ENCODE results near the gene COL9A3. TPM values are rescaled to one million over a fixed set of nuclear protein-coding genes. Genes with fewer than 3 reads are reported as not detected.
A peak's percentile ranks its signal among the peaks of the same experiment; 100 is the strongest.

COL9A3 gene
- total RNA-seq, 1 donor from 2014 or later, result 8.9 TPM

GRCh38 chr20:62823688-62824475 is 7.0 kb downstream of the COL9A3 start:
- DNase-seq (ENCODE audit: low spot score), result no peak
- H3K27ac Mint-ChIP-seq (ENCODE audit: unreplicated experiment), result no peak overlapping the region
- H3K4me3 Mint-ChIP-seq (ENCODE audit: unreplicated experiment), result no peak overlapping the region
- no peaks in the 10 kb centered on the region for H3K9me3 Mint-ChIP-seq (ENCODE audit: low read depth)
- no peaks in the 10 kb centered on the region for H3K27me3 Mint-ChIP-seq (ENCODE audit: low read depth)
- no peak for TF ChIP-seq CTCF (IDR thresholded peaks at IDR 0.05)
- H3K36me3 Mint-ChIP-seq (ENCODE audit: low read depth), result no peaks in the 10 kb centered on the region
- H3K4me1 Mint-ChIP-seq (ENCODE audit: low read depth), result peaks cover 30% of the 10 kb centered on the region

GRCh38 chr20:62824476-62825332 is 7.9 kb downstream of the COL9A3 start:
- Mint-ChIP-seq H3K4me3 (ENCODE audit: unreplicated experiment) (peak overlapping the region; percentile 46), H3K4me1 (ENCODE audit: low read depth) (peaks cover 22% of the 10 kb centered on the region), H3K36me3 (ENCODE audit: low read depth) (no peaks in the 10 kb centered on the region), H3K27me3 (ENCODE audit: low read depth) (no peaks in the 10 kb centered on the region), H3K9me3 (ENCODE audit: low read depth) (no peaks in the 10 kb centered on the region), H3K27ac (ENCODE audit: unreplicated experiment) (no peak overlapping the region)
- TF ChIP-seq CTCF (IDR thresholded peaks at IDR 0.05), result peak; percentile 21
- DNase-seq (ENCODE audit: low spot score), result no peak

GRCh38 chr20:62825333-62825985 is 8.6 kb downstream of the COL9A3 start:
- Mint-ChIP-seq H3K36me3 (ENCODE audit: low read depth) (no peaks in the 10 kb centered on the region), H3K9me3 (ENCODE audit: low read depth) (no peaks in the 10 kb centered on the region), H3K27ac (ENCODE audit: unreplicated experiment) (no peak overlapping the region), H3K4me1 (ENCODE audit: low read depth) (peaks cover 15% of the 10 kb centered on the region), H3K27me3 (ENCODE audit: low read depth) (no peaks in the 10 kb centered on the region), H3K4me3 (ENCODE audit: unreplicated experiment) (peak overlapping the region; percentile 28)
- no peak for DNase-seq (ENCODE audit: low spot score)
- TF ChIP-seq CTCF (IDR thresholded peaks at IDR 0.05), result no peak

- H3K27ac Mint-ChIP-seq (ENCODE audit: unreplicated experiment), result no peak overlapping the region
- no peak for TF ChIP-seq CTCF (IDR thresholded peaks at IDR 0.05)
- no peaks in the 10 kb centered on the region for H3K27me3 Mint-ChIP-seq (ENCODE audit: low read depth)
- no peaks in the 10 kb centered on the region for H3K9me3 Mint-ChIP-seq (ENCODE audit: low read depth)
- peaks cover 18% of the 10 kb centered on the region for H3K4me1 Mint-ChIP-seq (ENCODE audit: low read depth)
- no peaks in the 10 kb centered on the region for H3K36me3 Mint-ChIP-seq (ENCODE audit: low read depth)
- DNase-seq (ENCODE audit: low spot score), result no peak
- H3K4me3 Mint-ChIP-seq (ENCODE audit: unreplicated experiment), result no peak overlapping the region
Observed at GRCh38 chr20:62825986-62826645, 9.3 kb downstream of the COL9A3 start.

Data from chondrocyte (in vitro differentiated cells).